Astrocyte of the spinal cord (primary cell): Measurements from ENCODE around the gene BCL2L15.

Experiments
- DNase-seq: peaks from one replicate; pipeline ENCODE4 v3.0.0; 2011; ENCODE audit warnings: low read depth, low spot score
- H3K4me3 ChIP-seq: 2 replicates; pipeline ENCODE4 v1.5.1; 2011; ENCODE audit warnings: low read depth, mild to moderate bottlenecking, low read length, moderate library complexity
- CTCF ChIP-seq: IDR thresholded peaks from 2 replicates; pipeline ENCODE4 v1.5.1; 2012; ENCODE audit warnings: low read depth, mild to moderate bottlenecking, low read length, inconsistent platforms
- in situ Hi-C: cut with HindIII; loops from 2 replicates; pipeline ENCODE4 v1.10.0; 2017; ENCODE audit warnings: low sequenced_read_pairs

The BCL2L15 gene

DNA sequence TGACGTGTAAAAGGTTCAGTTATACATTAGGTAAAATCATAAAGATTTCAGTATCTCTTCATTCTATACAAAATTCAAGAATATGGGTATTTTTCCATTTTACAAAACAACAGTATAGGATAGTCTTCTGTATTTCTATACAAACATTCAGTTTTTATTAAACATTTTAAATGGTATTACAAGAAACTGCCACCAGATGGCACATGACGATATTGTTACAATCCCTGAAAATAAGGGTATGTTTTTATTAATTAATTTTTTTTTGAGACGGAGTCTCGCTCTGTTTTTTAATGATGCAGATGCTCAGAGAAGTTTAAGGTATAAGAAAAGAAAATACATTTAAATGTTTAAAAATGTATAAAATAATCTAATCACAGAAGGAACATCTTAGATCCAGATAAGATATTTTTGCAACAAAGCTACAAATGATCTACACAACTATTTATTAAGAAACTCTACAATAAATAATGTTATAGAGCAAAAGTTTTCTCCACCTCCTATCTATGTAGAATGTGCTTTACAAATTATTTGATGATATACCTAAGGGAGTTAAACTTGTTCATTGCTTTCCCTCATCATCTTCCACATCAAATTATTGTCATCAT is 51.6 kb downstream of the BCL2L15 start:
- H3K4me3 ChIP-seq, result no peak overlapping the region
- peak; percentile 70 for DNase-seq
- in situ Hi-C loops, result no loop called here
- peak; percentile 35 for TF ChIP-seq CTCF

DNA sequence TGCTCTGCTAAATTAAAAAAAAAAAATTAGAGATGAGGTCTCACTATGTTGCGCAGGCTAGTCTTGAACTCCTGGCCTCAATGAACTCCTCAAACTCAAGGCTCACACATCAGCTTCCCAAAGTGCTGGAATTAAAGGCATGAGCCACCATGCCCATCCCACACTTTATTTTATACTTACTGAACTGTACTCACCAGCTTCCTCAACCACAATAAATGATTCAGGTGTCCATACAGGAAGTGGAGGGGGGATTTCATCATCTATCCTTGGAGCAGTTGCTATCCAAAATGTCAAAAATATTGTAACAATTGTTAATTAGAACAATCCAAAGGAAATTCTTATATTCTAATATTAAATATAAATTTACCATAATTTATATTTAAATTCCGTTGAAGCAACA is 52.7 kb downstream of the BCL2L15 start:
- no peak for TF ChIP-seq CTCF
- no peak overlapping the region for H3K4me3 ChIP-seq
- DNase-seq, result no peak
- in situ Hi-C loops, result no loop called here
